ENCODE data around the gene VIT. TPM values are rescaled to one million over a fixed set of nuclear protein-coding genes. Genes with fewer than 3 reads are reported as not detected.
A peak's percentile ranks its signal among the peaks of the same experiment; 100 is the strongest.

VIT gene
- total and polyA plus RNA-seq, 2 experiments from 2014 or later = not detected

GRCh38 chr2:36731941-36732672, 35.6 kb downstream of the VIT start (continued):
- TF ChIP-seq ZNF462 (CRISPR knock-in tag; IDR thresholded peaks at IDR 0.05) = no peak
- TF ChIP-seq POLR2AphosphoS5 (IDR thresholded peaks at IDR 0.05; ENCODE audit: low read depth) = no peak

- peaks cover 31% of the 10 kb centered on the region for H3K9me2 ChIP-seq (ENCODE audit: insufficient read depth)
- no peak overlapping the region for H3K4me3 ChIP-seq
- Mint-ChIP-seq H3K27me3 (ENCODE audit: insufficient read depth, low read depth, poor library complexity) (peaks cover 4% of the 10 kb centered on the region), H3K27ac (no peak overlapping the region), H3K4me1 (peaks cover 28% of the 10 kb centered on the region), H3K36me3 (ENCODE audit: low read depth) (peaks cover 14% of the 10 kb centered on the region), H3K4me3 (no peak overlapping the region), H3K9me3 (peaks cover 18% of the 10 kb centered on the region)
- peaks cover 14% of the 10 kb centered on the region for H3K4me1 ChIP-seq (ENCODE audit: insufficient read depth)
- peak overlapping the region; percentile 88; the same call in 1 of the 2 replicates for H2AFZ ChIP-seq
- H4K20me1 ChIP-seq (replicated peaks; ENCODE audit: insufficient read depth) = no peaks in the 10 kb centered on the region
- H3K79me2 ChIP-seq (replicated peaks; ENCODE audit: insufficient read depth) = no peaks in the 10 kb centered on the region
- ATAC-seq (no peak), DNase-seq (ENCODE audit: low spot score) (no peak)
- no peak overlapping the region for H3K27ac ChIP-seq (ENCODE audit: low read depth)
- TF ChIP-seq ZNF114 (CRISPR knock-in tag; IDR thresholded peaks at IDR 0.05) = no peak
- no peaks in the 10 kb centered on the region for H3K36me3 ChIP-seq (ENCODE audit: insufficient read depth)
- no peaks in the 10 kb centered on the region for H3K27me3 ChIP-seq (ENCODE audit: insufficient read depth)
- H3K4me2 ChIP-seq = no peak overlapping the region
- H3F3A ChIP-seq (replicated peaks; ENCODE audit: low read depth) = no peaks in the 10 kb centered on the region
Observed at GRCh38 chr2:36732673-36733036, 36.1 kb downstream of the VIT start.

GRCh38 chr2:36733215-36733614, 36.7 kb downstream of the VIT start:
- H3K4me1 Mint-ChIP-seq = peaks cover 30% of the 10 kb centered on the region
- Histone ChIP-seq H3K4me1 (ENCODE audit: insufficient read depth) (peaks cover 14% of the 10 kb centered on the region), H3K36me3 (ENCODE audit: insufficient read depth) (no peaks in the 10 kb centered on the region), H3K27ac (ENCODE audit: low read depth) (no peak overlapping the region), H3K9me2 (ENCODE audit: insufficient read depth) (peaks cover 31% of the 10 kb centered on the region), H3F3A (replicated peaks; ENCODE audit: low read depth) (no peaks in the 10 kb centered on the region), H3K4me3 (no peak overlapping the region), H4K20me1 (replicated peaks; ENCODE audit: insufficient read depth) (no peaks in the 10 kb centered on the region), H3K79me2 (replicated peaks; ENCODE audit: insufficient read depth) (no peaks in the 10 kb centered on the region), H3K4me2 (no peak overlapping the region), H2AFZ (peak overlapping the region; percentile 88), H3K27me3 (ENCODE audit: insufficient read depth) (no peaks in the 10 kb centered on the region)
- H3K4me3 Mint-ChIP-seq = no peak overlapping the region
- H3K36me3 Mint-ChIP-seq (ENCODE audit: low read depth) = peaks cover 14% of the 10 kb centered on the region
- DNase-seq (ENCODE audit: low spot score) (no peak), ATAC-seq (no peak)
- no peak overlapping the region; the same call in 1 of the 2 replicates for H3K27ac Mint-ChIP-seq
- peaks cover 4% of the 10 kb centered on the region for H3K27me3 Mint-ChIP-seq (ENCODE audit: insufficient read depth, low read depth, poor library complexity)
- H3K9me3 Mint-ChIP-seq = peaks cover 18% of the 10 kb centered on the region
- no peak for TF ChIP-seq ZNF331 (CRISPR knock-in tag; IDR thresholded peaks at IDR 0.05; ENCODE audit: low read depth)
- TF ChIP-seq JUNB (IDR thresholded peaks at IDR 0.05; ENCODE audit: unreplicated experiment) = no peak
- TF ChIP-seq POLR2AphosphoS5 (IDR thresholded peaks at IDR 0.05; ENCODE audit: low read depth) = no peak
- TF ChIP-seq ETS1 (IDR thresholded peaks at IDR 0.05) = no peak
- no peak for TF ChIP-seq ZNF114 (CRISPR knock-in tag; IDR thresholded peaks at IDR 0.05)
- no peak for TF ChIP-seq NANOG (IDR thresholded peaks at IDR 0.05; ENCODE audit: borderline replicate concordance)
- no peak for TF ChIP-seq CTCF (conservative IDR thresholded peaks at IDR 0.05; ENCODE audit: low read depth in 2 of 2)
- no peak for TF ChIP-seq EZH2 (IDR thresholded peaks at IDR 0.05; ENCODE audit: low read depth, unreplicated experiment)

Data from GM23338 (cell line).